Stimulated activated CD8-positive, alpha-beta memory T cell treated with anti-CD3 and anti-CD28 coated beads, Interleukin-4, amount 100 ng/mL, for 4 hours (primary cell): ENCODE results near the gene PRKN.

ENCODE experiments used
- DNase-seq, 2 donors: peaks; one replicate each; pipeline ENCODE4 v3.0.0-alpha.2; 2020; ENCODE audit warnings: low read depth in 2 of 2, low spot score in 1 of 2

PRKN gene

DNA sequence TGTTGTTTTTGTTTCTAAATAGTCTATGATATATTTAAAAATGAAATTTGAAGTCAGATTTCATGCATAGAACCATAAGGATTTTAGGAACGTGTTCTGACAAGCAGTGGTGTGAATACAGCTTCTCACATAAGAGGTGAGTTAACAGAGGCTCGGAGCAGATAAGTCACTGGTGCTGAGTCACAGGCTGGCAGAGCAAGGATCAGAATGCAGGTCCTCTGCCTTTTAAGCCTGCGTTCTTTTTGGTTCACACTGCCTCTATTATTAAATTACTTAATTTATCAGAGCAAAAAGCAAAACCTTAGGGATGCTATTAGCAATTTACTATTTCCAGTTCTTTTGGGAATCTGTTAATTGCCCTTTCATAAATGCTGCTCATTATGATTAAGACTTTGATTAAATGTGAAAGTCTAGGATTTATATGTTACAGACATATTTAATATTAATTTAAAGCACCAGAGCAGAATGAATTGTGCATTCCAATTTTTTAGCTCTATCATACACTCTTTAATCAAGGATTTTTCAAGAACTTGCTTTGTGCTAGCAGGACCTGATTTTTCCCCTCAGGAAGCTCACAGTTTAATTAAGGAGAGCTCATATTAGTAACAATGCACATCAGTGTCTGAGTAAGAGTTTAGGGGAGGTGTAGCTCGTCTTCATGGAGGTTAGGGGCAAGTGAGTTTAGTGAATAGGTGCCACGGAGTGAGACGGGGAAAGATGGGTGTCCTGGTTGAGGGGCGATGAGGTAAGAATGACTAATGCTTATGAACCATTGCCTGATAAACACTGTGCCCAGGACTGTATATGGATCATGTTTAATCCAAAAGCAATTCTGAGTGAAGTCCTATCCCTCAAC lies 1241.0 kb downstream of the PRKN start:
- no peak for DNase-seq

- no peak for DNase-seq
Measured at GRCh38 chr6:161482517-161482858, 1245.1 kb downstream of the PRKN start.

DNA sequence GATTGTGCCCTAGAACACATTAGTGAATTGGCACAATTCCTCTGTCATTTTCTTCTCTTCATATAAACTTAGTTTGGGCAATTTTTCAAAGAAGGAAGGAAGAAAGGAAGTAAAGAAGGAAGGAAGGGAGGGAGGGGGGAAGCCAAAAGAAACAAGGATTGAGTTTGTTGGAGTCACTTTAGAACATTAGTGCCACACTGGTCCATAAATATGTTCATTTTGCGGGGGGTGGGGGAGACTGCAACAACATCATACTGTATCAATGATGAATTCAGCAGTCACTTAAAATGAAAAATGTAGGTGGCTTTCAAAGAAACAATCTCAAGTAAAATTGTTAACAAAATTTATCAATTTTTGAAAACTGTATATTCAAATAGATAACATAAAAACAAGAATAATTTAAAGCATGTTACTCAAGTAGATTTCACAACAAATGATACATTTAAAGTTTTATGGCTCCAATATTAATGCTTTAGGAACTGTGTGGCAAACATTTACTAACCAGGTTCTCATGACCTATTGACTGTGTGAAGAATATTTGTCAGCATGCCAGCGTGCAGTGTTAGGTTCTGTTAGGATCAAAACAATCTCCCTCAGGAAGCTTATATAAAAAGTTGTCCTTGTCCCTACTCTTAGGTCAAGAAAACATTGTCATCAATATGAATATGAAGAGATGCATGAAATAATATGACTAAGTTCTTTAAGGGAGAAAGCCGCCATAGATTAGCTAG lies 1245.6 kb downstream of the PRKN start:
- DNase-seq, result no peak

- no peak for DNase-seq
Measured at GRCh38 chr6:161480421-161481155, 1247.0 kb downstream of the PRKN start.

GRCh38 chr6:161479376-161479775 lies 1248.2 kb downstream of the PRKN start:
- no peak for DNase-seq

DNA sequence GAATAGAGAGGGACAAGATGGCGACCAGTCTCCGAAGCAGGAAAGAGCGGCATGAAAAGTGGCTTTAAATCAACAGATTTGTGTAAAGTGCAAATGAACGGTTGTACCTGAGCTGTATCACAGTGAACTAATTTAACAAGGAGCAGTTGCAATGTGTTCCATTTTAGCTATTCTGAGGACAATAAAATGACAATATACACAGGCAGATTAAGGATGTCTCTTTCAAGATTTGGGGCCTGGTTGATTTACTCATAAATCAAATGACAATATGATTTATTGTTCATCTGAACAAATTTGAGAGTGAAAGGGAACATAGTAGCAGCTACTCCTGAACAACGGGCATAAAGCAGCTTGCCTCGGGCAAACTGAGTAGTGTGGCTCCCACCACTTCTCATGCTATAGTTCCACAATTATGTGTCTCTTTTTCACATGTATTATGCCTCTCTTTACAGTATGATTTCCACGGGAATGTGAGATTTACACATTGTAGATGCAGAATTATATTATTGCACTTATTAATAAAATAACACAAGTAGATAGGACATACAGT lies 1249.6 kb downstream of the PRKN start:
- no peak for DNase-seq

GRCh38 chr6:161476711-161477110 lies 1250.9 kb downstream of the PRKN start:
- no peak for DNase-seq

DNA sequence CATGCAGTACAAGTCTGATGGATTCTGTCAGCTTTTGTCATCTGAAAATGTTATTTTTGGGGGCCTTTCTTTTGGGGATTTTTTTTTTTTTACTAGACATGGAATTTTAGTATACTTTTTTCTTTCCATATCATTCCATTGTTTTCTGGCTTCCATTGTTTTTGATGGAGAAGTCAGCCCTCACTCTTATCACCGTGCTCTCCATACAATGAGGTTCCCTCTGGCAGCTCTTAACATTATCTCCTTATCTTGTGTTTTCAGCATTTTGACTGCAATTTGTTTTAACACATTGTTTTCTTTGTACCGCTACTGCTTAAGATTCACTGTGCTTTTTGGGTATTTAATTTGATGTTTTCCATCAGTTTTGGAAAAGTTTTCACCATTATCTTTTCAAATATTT lies 1262.2 kb downstream of the PRKN start:
- no peak for DNase-seq

- no peak for DNase-seq
Measured at GRCh38 chr6:161463071-161463470, 1264.5 kb downstream of the PRKN start.

DNA sequence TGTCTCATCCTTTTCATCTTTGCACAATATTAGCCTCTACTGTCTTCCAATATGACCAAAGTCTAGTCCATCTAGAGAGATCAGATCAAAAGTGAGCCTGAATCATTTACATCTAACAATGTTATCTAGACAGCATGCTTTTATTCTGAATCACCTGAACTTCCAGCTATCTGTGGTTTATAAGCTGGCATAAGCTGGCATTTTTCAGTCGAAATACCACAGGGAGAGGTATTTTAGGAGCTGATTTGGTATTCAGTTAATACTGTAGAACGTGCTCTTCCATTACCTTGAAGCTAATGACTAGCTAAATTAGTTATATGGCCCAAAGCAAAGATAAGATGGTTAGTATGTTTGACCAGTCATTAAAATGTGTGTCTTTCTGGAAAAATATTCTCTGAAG lies 1265.4 kb downstream of the PRKN start:
- no peak for DNase-seq

GRCh38 chr6:161459008-161459615 lies 1268.5 kb downstream of the PRKN start:
- no peak for DNase-seq

GRCh38 chr6:161458201-161458951 lies 1269.2 kb downstream of the PRKN start:
- DNase-seq, result no peak

DNA sequence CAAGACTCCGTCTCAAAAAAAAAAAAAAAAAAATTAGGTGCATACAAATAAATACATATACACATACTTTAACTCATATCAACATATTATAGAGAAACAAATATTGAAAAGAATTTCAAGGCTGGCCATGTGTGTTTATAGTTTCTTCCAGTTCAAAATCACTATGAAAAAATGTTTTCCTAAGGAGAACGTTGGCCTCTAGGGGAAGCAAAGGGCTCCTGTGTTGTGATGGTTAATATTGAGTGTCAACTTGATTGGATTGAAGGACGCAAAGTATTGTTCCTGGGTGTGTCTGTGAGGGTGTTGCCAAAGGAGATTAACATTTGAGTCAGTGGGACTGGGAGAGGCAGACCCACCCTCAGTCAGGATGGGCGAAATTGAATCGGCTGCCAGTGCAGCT lies 1271.7 kb downstream of the PRKN start:
- no peak for DNase-seq

GRCh38 chr6:161453558-161453957 lies 1274.0 kb downstream of the PRKN start:
- no peak for DNase-seq

- no peak for DNase-seq
Measured at GRCh38 chr6:161452241-161452640, 1275.3 kb downstream of the PRKN start.

DNA sequence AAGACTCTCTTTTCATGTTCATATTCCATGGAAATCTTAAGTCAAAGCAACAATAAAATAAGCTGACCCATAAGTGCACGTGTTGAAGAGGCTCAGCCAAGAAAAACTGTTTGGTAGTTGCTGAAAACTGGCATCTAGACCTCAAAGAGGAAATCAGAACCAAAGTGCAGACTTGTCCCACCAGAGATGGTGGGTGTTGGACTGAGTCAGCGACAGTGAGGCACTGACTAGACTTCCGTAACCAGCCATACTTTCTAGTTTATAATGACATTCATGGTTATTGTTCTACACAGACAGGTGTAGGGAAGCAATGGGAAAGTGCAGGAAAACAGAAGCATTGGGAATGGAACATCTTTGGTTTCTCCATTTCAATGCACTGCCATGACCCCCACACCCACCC lies 1278.0 kb downstream of the PRKN start:
- DNase-seq, result no peak

- DNase-seq, result no peak
Measured at GRCh38 chr6:161446949-161447348, 1280.6 kb downstream of the PRKN start.

DNA sequence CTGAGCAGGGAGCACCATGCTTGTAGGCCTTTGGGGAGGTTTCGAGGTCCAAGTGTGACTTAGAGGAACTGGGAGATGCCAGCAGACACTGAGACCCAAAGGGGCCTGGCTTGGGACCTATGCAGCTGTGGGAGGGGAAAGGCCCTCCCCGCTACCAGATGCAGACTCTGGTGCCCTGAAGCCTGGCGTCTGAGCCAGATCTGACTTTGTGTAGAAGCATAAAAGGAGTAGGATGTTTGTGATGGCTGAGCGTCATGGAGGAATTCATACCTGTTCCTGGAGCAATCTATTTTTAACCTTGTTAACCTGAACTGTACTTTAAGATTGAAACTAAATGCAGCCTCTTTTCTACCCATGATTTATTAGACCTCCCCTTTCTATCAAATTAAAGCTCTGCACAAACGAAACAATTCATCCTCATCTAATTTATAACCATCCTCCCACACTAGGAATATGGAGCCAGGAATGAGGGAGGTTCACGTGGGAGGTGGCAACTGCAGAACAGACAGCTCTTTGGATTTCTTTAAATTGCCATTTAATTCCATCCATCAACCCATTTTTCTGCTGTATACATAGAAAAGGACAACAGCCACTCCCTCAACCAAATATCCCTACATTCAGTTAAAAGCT lies 1281.2 kb downstream of the PRKN start:
- DNase-seq, result no peak

DNA sequence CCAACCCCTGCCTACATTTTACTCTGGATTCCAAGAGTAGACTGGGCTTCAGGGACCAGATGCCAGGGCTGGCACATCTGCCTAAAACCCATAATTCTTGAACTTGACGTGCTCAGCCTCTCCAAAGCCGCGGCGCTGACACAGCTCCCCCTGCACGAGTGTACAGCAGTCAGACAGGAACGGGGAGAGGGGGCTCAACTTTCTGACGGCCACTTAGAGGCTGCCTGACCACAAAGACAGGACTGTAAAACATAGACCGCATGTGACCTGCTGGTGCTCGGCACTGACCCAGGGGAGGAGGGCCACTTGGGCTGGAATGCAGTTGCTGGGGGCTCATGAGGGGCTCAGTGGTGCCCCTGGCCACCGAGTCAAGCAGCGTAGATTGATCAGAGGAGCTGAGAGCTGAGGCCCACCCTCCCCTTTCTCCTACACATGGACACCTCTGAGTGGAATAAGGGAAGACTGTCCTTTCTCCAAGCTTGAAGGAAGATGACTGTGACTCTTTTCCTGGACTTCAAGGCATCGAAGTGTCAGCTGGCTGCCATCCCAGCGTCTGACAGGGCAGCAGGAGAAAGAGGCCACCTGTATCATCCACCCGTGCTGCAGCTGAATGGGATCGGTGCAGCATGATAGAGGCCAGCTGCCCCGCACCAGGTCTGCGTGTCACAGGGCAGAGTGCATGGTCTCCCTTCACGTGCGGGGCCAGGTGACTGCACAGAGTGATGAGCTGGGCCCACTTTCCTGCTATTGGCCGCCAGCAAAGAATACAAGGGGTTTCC lies 1282.4 kb downstream of the PRKN start:
- no peak for DNase-seq
